Hepatocyte (in vitro differentiated cells): ENCODE results near the gene GPR132.

Experiments used
- EZH2 ChIP-seq: fragments of 200-600 bp; sonication (generic); IDR thresholded peaks from 2 replicates; pipeline ENCODE4 v1.6.1; 2016; ENCODE audit warnings: antibody characterized with exemption, mild to moderate bottlenecking, borderline replicate concordance
- TF ChIP-seq, protein P1 (sequence below): fragments of 200-600 bp; sonication (generic); IDR thresholded peaks from 2 replicates; pipeline ENCODE4 v1.5.1; 2016; ENCODE audit warnings: antibody characterized with exemption, mild to moderate bottlenecking; ENCODE audit not compliant: poor library complexity

DNA sequence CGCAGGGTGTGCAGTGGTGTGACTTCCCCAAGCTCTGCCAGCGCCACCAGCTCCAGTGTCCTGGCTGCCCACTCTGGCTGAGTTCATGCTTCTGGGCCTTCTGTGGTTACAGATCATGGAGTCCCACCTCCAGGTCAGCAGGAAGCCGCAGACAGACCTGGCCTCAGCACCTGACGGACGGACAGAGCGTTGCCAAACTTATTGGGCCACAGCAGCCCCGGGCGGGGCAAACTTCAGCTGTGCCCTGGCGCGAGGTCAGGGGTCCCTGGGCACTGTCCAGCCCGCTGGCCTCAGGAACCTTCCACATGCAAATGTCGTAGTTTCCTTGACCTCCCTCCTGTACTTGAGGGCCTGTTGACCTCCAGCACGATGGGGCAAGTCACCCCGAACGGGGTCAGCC lies 11.2 kb downstream of the GPR132 start:
- TF ChIP-seq, protein P1, sequence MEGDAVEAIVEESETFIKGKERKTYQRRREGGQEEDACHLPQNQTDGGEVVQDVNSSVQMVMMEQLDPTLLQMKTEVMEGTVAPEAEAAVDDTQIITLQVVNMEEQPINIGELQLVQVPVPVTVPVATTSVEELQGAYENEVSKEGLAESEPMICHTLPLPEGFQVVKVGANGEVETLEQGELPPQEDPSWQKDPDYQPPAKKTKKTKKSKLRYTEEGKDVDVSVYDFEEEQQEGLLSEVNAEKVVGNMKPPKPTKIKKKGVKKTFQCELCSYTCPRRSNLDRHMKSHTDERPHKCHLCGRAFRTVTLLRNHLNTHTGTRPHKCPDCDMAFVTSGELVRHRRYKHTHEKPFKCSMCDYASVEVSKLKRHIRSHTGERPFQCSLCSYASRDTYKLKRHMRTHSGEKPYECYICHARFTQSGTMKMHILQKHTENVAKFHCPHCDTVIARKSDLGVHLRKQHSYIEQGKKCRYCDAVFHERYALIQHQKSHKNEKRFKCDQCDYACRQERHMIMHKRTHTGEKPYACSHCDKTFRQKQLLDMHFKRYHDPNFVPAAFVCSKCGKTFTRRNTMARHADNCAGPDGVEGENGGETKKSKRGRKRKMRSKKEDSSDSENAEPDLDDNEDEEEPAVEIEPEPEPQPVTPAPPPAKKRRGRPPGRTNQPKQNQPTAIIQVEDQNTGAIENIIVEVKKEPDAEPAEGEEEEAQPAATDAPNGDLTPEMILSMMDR, result no peak
- no peak for TF ChIP-seq EZH2
